HepG2 (cell line): Measurements from ENCODE around the gene TOLLIP. TPM values are rescaled to one million over a fixed set of nuclear protein-coding genes. Genes with fewer than 3 reads are reported as not detected.

Experiments
- CC2D1A ChIP-seq: sonication (generic); formaldehyde crosslinking; IDR thresholded peaks from 2 replicates; pipeline ENCODE4 v1.8.1; 2023; ENCODE audit warnings: mild to moderate bottlenecking, missing genetic modification reagents
- CEBPG ChIP-seq: IDR thresholded peaks from 2 replicates; pipeline ENCODE4 v1.6.1; 2016
- GATA4 ChIP-seq: sonication (generic); IDR thresholded peaks from 2 replicates; pipeline ENCODE4 v1.6.1; 2016; ENCODE audit warnings: antibody characterized with exemption, low read depth, borderline replicate concordance
- HOXA5 ChIP-seq: sonication (generic); formaldehyde crosslinking; IDR thresholded peaks from 2 replicates; pipeline ENCODE4 v1.4.0; 2020; ENCODE audit warnings: missing genetic modification reagents
- KAT8 ChIP-seq: IDR thresholded peaks from 2 replicates; pipeline ENCODE4 v1.6.1; 2016; ENCODE audit warnings: missing genetic modification reagents, missing compliant biosample characterization
- MED13 ChIP-seq: sonication (generic); formaldehyde crosslinking; IDR thresholded peaks from 2 replicates; pipeline ENCODE4 v1.5.0; 2020; ENCODE audit warnings: missing genetic modification reagents
- RBFOX2 ChIP-seq: fragments of 200-400 bp; formaldehyde crosslinking; IDR thresholded peaks from 2 replicates; pipeline ENCODE4 v1.6.1; 2017; ENCODE audit warnings: low read depth, mild to moderate bottlenecking, low read length
- SUZ12 ChIP-seq: fragments of 150-350 bp; IDR thresholded peaks from 2 replicates; pipeline ENCODE4 v1.6.1; 2014; ENCODE audit warnings: low read depth, low read length
- TBL1XR1 ChIP-seq: fragments of 150-350 bp; IDR thresholded peaks from 2 replicates; pipeline ENCODE4 v1.6.1; 2014; ENCODE audit warnings: borderline replicate concordance, low read length; ENCODE audit not compliant: partially characterized antibody
- TCF12 ChIP-seq, 2 experiments: fragments of 450-650 bp in 1 of 2; sonication (generic) in 1 of 2; formaldehyde crosslinking in 1 of 2; IDR thresholded peaks; 2 replicates each; pipeline versions ENCODE4 v1.6.1 to v1.8.0; 2017 to 2022; ENCODE audit warnings: antibody characterized with exemption in 1 of 2, mild to moderate bottlenecking in 1 of 2, missing genetic modification reagents in 1 of 2, moderate library complexity in 1 of 2
- ZBTB21 ChIP-seq: sonication (generic); formaldehyde crosslinking; IDR thresholded peaks from 2 replicates; pipeline ENCODE4 v1.4.0; 2020; ENCODE audit warnings: missing genetic modification reagents
- ZFAT ChIP-seq: sonication (generic); formaldehyde crosslinking; conservative IDR thresholded peaks from 2 replicates; pipeline ENCODE4 v1.8.1; 2023; ENCODE audit warnings: missing genetic modification reagents, inconsistent platforms
- ZFP36L1 ChIP-seq: sonication (generic); formaldehyde crosslinking; IDR thresholded peaks from 2 replicates; pipeline ENCODE4 v1.8.0; 2022; ENCODE audit warnings: mild to moderate bottlenecking, missing genetic modification reagents, moderate library complexity
- ZMYM4 ChIP-seq: sonication (generic); formaldehyde crosslinking; IDR thresholded peaks from 2 replicates; pipeline ENCODE4 v1.8.1; 2023; ENCODE audit warnings: mild to moderate bottlenecking, missing genetic modification reagents
- ZNF10 ChIP-seq: sonication (generic); formaldehyde crosslinking; IDR thresholded peaks from 2 replicates; pipeline ENCODE4 v1.4.0; 2020; ENCODE audit warnings: mild to moderate bottlenecking, low read depth, missing genetic modification reagents, borderline replicate concordance
- ZNF337 ChIP-seq: sonication (generic); formaldehyde crosslinking; IDR thresholded peaks from 2 replicates; pipeline ENCODE4 v1.5.1; 2020; ENCODE audit warnings: missing genetic modification reagents, low read depth, mild to moderate bottlenecking, borderline replicate concordance
- ZNF558 ChIP-seq: sonication (generic); formaldehyde crosslinking; IDR thresholded peaks from 2 replicates; pipeline ENCODE4 v1.9.0; 2022; ENCODE audit warnings: mild to moderate bottlenecking, missing genetic modification reagents, borderline replicate concordance
- ZNF577 ChIP-seq: sonication (generic); formaldehyde crosslinking; IDR thresholded peaks from 2 replicates; pipeline ENCODE4 v1.4.0; 2020; ENCODE audit warnings: mild to moderate bottlenecking, low read depth, missing genetic modification reagents, borderline replicate concordance
- ZNF7 ChIP-seq: IDR thresholded peaks from 2 replicates; pipeline ENCODE4 v1.6.1; 2016; ENCODE audit warnings: missing biosample characterization, missing genetic modification reagents
- polyA plus RNA-seq, 8 experiments: library from polyadenylated mRNA; depleted of rRNA in 3 of 8; stranded (reverse) in 7 of 8; unstranded in 1 of 8; fragments of >200 nt; fragmentation: Illumina TruSeq in 4 of 8; extraction: Trizol in 4 of 8; gene quantifications; 2 replicates each; pipeline versions ENCODE4 v1.2.1 to v1.2.3, GENCODE V29; 2011 to 2016; ENCODE audit warnings: low read depth in 4 of 8, missing spikeins in 1 of 8, mixed read lengths in 1 of 8; ENCODE audit not compliant: insufficient read depth in 1 of 8
- total RNA-seq, 5 experiments: library from RNA; depleted of rRNA; stranded (reverse); fragments of >200 nt; fragmentation: Illumina TruSeq; extraction: Trizol; gene quantifications; 2 replicates each; pipeline ENCODE4 v1.2.3, GENCODE V29; 2016; ENCODE audit warnings: low read depth in 1 of 5
- TF ChIP-seq, protein P1 (sequence below): sonication (generic); formaldehyde crosslinking; IDR thresholded peaks from 2 replicates; pipeline ENCODE4 v1.9.0; 2021; ENCODE audit warnings: missing genetic modification reagents, borderline replicate concordance
- TF ChIP-seq, protein P2 (sequence below): sonication (generic); formaldehyde crosslinking; IDR thresholded peaks from 2 replicates; pipeline ENCODE4 v1.8.1; 2023; ENCODE audit warnings: mild to moderate bottlenecking, missing genetic modification reagents, borderline replicate concordance
- TF ChIP-seq, protein P3 (sequence below): sonication (generic); formaldehyde crosslinking; IDR thresholded peaks from 2 replicates; pipeline ENCODE4 v1.4.0; 2020; ENCODE audit warnings: missing genetic modification reagents
- TF ChIP-seq, protein P4 (sequence below), 2 experiments: fragments of 450-650 bp in 1 of 2; sonication (generic) in 1 of 2; formaldehyde crosslinking; IDR thresholded peaks; 2 replicates each; pipeline versions ENCODE4 v1.5.0 to v1.8.0; 2020 to 2022; ENCODE audit warnings: mild to moderate bottlenecking in 1 of 2, missing genetic modification reagents in 1 of 2

Gene TOLLIP
- total and polyA plus RNA-seq, 2 of the 13 experiments (the other 11 are each of a cell fraction or from before 2014, with no cell fraction given) = 25.9 to 47.5 TPM

DNA sequence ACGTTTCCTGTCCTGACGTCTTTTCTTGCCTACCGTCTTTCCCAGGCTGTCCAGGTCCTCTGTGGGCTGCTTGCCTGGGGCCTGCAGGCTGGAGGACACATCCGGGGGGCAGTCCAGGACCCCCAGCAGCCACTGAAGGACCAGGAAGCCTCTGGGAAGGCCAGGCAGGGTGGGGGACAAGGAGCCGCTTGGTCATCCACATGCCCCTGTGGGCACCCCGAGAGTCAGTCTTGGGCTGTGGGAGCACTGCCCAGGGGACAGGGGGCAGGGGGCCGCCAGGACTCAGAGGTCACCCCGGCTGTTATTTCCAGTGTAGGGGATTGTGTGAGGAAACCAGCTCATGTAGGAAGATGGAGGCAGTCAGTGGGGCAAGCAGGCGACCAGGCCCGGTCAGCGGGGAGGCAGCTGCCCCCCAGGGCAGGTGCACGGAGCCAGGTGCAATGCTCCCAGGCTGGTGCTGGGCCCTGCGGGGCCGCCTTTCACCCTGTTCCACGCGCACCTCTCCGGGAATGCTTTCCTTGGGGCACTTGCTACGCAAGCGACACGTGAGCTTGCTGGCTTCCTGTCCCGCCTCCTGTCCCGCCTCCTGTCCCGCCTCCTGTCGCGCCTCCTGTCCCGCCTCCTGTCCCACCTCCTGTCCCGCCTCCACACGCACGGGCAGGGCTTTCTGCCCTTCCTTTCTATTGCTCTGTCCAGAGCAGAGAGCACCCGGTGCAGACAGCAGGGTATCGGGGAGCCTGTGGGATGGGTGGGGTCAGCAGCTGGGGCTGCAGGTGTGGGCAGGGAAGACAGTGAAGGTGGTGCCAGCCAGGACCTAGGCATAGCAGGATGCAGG lies 47.0 kb downstream of the TOLLIP start (continued):
- TF ChIP-seq, protein P1, sequence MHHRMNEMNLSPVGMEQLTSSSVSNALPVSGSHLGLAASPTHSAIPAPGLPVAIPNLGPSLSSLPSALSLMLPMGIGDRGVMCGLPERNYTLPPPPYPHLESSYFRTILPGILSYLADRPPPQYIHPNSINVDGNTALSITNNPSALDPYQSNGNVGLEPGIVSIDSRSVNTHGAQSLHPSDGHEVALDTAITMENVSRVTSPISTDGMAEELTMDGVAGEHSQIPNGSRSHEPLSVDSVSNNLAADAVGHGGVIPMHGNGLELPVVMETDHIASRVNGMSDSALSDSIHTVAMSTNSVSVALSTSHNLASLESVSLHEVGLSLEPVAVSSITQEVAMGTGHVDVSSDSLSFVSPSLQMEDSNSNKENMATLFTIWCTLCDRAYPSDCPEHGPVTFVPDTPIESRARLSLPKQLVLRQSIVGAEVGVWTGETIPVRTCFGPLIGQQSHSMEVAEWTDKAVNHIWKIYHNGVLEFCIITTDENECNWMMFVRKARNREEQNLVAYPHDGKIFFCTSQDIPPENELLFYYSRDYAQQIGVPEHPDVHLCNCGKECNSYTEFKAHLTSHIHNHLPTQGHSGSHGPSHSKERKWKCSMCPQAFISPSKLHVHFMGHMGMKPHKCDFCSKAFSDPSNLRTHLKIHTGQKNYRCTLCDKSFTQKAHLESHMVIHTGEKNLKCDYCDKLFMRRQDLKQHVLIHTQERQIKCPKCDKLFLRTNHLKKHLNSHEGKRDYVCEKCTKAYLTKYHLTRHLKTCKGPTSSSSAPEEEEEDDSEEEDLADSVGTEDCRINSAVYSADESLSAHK (CRISPR knock-in tag) = no peak
- TF ChIP-seq ZNF10 (no peak), ZNF7 (no peak), GATA4 (0 out of 2 replicates have a peak, but pooled peaks have one; percentile 55), TCF12 (IDR thresholded peaks at IDR 0.05) (no peak), TCF12 (CRISPR knock-in tag; IDR thresholded peaks at IDR 0.05) (0 out of 2 replicates have a peak, but pooled peaks have one; percentile 33), CEBPG (CRISPR knock-in tag) (peak; percentile 29; the same call in 1 of the 2 replicates), CC2D1A (no peak), ZFP36L1 (CRISPR knock-in tag) (no peak), ZNF558 (no peak), TBL1XR1 (no peak), ZMYM4 (CRISPR knock-in tag) (peak; percentile 47), MED13 (no peak; the same call in 1 of the 2 replicates), KAT8 (peak; percentile 80), ZFAT (CRISPR knock-in tag) (no peak), ZNF577 (CRISPR knock-in tag) (no peak), RBFOX2 (peak; percentile 87), HOXA5 (CRISPR knock-in tag) (0 out of 2 replicates have a peak, but pooled peaks have one; percentile 46), ZNF337 (no peak), SUZ12 (no peak), ZBTB21 (CRISPR knock-in tag) (no peak)
- TF ChIP-seq, protein P2, sequence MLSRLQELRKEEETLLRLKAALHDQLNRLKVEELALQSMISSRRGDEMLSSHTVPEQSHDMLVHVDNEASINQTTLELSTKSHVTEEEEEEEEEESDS = no peak
- TF ChIP-seq, protein P3, sequence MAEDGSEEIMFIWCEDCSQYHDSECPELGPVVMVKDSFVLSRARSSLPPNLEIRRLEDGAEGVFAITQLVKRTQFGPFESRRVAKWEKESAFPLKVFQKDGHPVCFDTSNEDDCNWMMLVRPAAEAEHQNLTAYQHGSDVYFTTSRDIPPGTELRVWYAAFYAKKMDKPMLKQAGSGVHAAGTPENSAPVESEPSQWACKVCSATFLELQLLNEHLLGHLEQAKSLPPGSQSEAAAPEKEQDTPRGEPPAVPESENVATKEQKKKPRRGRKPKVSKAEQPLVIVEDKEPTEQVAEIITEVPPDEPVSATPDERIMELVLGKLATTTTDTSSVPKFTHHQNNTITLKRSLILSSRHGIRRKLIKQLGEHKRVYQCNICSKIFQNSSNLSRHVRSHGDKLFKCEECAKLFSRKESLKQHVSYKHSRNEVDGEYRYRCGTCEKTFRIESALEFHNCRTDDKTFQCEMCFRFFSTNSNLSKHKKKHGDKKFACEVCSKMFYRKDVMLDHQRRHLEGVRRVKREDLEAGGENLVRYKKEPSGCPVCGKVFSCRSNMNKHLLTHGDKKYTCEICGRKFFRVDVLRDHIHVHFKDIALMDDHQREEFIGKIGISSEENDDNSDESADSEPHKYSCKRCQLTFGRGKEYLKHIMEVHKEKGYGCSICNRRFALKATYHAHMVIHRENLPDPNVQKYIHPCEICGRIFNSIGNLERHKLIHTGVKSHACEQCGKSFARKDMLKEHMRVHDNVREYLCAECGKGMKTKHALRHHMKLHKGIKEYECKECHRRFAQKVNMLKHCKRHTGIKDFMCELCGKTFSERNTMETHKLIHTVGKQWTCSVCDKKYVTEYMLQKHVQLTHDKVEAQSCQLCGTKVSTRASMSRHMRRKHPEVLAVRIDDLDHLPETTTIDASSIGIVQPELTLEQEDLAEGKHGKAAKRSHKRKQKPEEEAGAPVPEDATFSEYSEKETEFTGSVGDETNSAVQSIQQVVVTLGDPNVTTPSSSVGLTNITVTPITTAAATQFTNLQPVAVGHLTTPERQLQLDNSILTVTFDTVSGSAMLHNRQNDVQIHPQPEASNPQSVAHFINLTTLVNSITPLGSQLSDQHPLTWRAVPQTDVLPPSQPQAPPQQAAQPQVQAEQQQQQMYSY (CRISPR knock-in tag) = no peak
- TF ChIP-seq, protein P4, sequence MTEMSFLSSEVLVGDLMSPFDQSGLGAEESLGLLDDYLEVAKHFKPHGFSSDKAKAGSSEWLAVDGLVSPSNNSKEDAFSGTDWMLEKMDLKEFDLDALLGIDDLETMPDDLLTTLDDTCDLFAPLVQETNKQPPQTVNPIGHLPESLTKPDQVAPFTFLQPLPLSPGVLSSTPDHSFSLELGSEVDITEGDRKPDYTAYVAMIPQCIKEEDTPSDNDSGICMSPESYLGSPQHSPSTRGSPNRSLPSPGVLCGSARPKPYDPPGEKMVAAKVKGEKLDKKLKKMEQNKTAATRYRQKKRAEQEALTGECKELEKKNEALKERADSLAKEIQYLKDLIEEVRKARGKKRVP (CRISPR knock-in tag; IDR thresholded peaks at IDR 0.05) = no peak
